HG03108 (cell line): ENCODE results near the gene MEF2A.
A peak's percentile ranks its signal among the peaks of the same experiment; 100 is the strongest.

ENCODE experiments used
- ATAC-seq: cut with Tn5 transposase; IDR thresholded peaks from one replicate; pipeline ENCODE4 v1.9.1; 2021; ENCODE audit warnings: moderate library complexity; ENCODE audit not compliant: unreplicated experiment

MEF2A gene

GRCh38 chr15:99604865-99605264, 39.1 kb downstream of the MEF2A start:
- ATAC-seq: no peak

GRCh38 chr15:99605490-99605931, 39.7 kb downstream of the MEF2A start:
- ATAC-seq: no peak

- no peak for ATAC-seq
These were observed 40.2 kb downstream of the MEF2A start for GRCh38 chr15:99605990-99606389.

- ATAC-seq: no peak
These were observed 40.9 kb downstream of the MEF2A start for GRCh38 chr15:99606646-99607045.

- no peak for ATAC-seq
These were observed 47.7 kb downstream of the MEF2A start for GRCh38 chr15:99613481-99613880.

GRCh38 chr15:99613887-99614647, 48.3 kb downstream of the MEF2A start:
- ATAC-seq: peak; percentile 12

- peak; percentile 46 for ATAC-seq
These were observed 49.0 kb downstream of the MEF2A start for GRCh38 chr15:99614749-99615288.

- no peak for ATAC-seq
These were observed 49.7 kb downstream of the MEF2A start for GRCh38 chr15:99615460-99615859.

GRCh38 chr15:99616129-99616528, 50.3 kb downstream of the MEF2A start:
- ATAC-seq: no peak

GRCh38 chr15:99616773-99617342, 51.1 kb downstream of the MEF2A start:
- no peak for ATAC-seq

GRCh38 chr15:99618941-99619411, 53.2 kb downstream of the MEF2A start:
- no peak for ATAC-seq

- ATAC-seq: no peak
These were observed 53.9 kb downstream of the MEF2A start for GRCh38 chr15:99619712-99620111.

GRCh38 chr15:99620178-99620577, 54.4 kb downstream of the MEF2A start:
- no peak for ATAC-seq

GRCh38 chr15:99621767-99622166, 56.0 kb downstream of the MEF2A start:
- no peak for ATAC-seq

GRCh38 chr15:99628374-99629001, 62.7 kb downstream of the MEF2A start:
- no peak for ATAC-seq

- no peak for ATAC-seq
These were observed 64.9 kb downstream of the MEF2A start for GRCh38 chr15:99630607-99631131.

- peak; percentile 82 for ATAC-seq
These were observed 65.5 kb downstream of the MEF2A start for GRCh38 chr15:99631255-99631654.

- ATAC-seq: no peak
These were observed 66.7 kb downstream of the MEF2A start for GRCh38 chr15:99632521-99632920.

GRCh38 chr15:99633655-99634054, 67.9 kb downstream of the MEF2A start:
- ATAC-seq: no peak

GRCh38 chr15:99634576-99634975, 68.8 kb downstream of the MEF2A start:
- no peak for ATAC-seq

GRCh38 chr15:99635145-99635544, 69.4 kb downstream of the MEF2A start:
- no peak for ATAC-seq
